Measurements from ENCODE around the gene RFTN2. TPM values are rescaled to one million over a fixed set of nuclear protein-coding genes. Genes with fewer than 3 reads are reported as not detected.

The RFTN2 gene
- total and polyA plus RNA-seq, 9 of the 15 experiments (the other 6 are each of a cell fraction or from before 2014, with no cell fraction given), result 0.01 to 0.11 (median 0.04) TPM; not detected in 6

- Histone ChIP-seq H3K4me2 (ENCODE audit: insufficient read depth, low read length) (no peak overlapping the region), H2AFZ (ENCODE audit: low read depth, low read length) (no peak overlapping the region), H3K4me3 (no peak overlapping the region), H3K27me3 (ENCODE audit: control insufficient read depth in 2 of 2, insufficient read depth in 2 of 2, low read length in 2 of 2) (no peaks in the 10 kb centered on the region), H3K4me1 (replicated peaks in 1 of 2; ENCODE audit: control insufficient read depth in 2 of 2, insufficient read depth in 2 of 2, low read length in 2 of 2) (no peaks in the 10 kb centered on the region), H3K27ac (ENCODE audit: extremely low read depth, low read depth, low read length) (no peak overlapping the region), H4K20me1 (replicated peaks; ENCODE audit: control insufficient read depth, insufficient read depth, low read length) (no peaks in the 10 kb centered on the region), H3K79me2 (ENCODE audit: control insufficient read depth, insufficient read depth, low read length) (no peaks in the 10 kb centered on the region), H3K36me3 (ENCODE audit: control insufficient read depth, insufficient read depth, low read length) (peaks cover 2% of the 10 kb centered on the region; the same call in 1 of the 3 replicates), H3K9me1 (ENCODE audit: control insufficient read depth, insufficient read depth, low read length) (no peaks in the 10 kb centered on the region), H3K9ac (ENCODE audit: insufficient read depth in 1 of 2, low read depth in 2 of 2, low read length in 2 of 2) (no peak overlapping the region), H3K9me3 (replicated peaks; ENCODE audit: control insufficient read depth, insufficient read depth, low read depth, low read length) (no peaks in the 10 kb centered on the region)
- intact Hi-C loops (cut with micrococcal nuclease) (no loop called here), in situ Hi-C loops (cut with MboI) (no loop called here)
- DNase-seq (ENCODE audit: extremely low read depth in 1 of 4, low spot score in 3 of 4), result no peak
- CTCF ChIA-PET (ENCODE audit: low intra/inter-chr PET ratio), result no interaction called here
- TF ChIP-seq FUS (optimal IDR thresholded peaks at IDR 0.05; ENCODE audit: low read depth, low read length) (no peak), POLR2A (conservative IDR thresholded peaks at IDR 0.05) (no peak), WHSC1 (IDR thresholded peaks at IDR 0.05; ENCODE audit: low read length) (no peak)
- no peak for ATAC-seq
- no peak for FAIRE-seq
- WGBS (ENCODE audit: insufficient coverage, low coverage, missing lambda C conversion rate), result 75% methylated on average over 3 of the region's 3 CpGs
- POLR2A ChIA-PET, result no interaction called here
- BruUV-seq (replicated peaks), result no TSS peak
Observed at GRCh38 chr2:197558393-197558792, 117.0 kb downstream of the RFTN2 start.

GRCh38 chr2:197556456-197556855, 118.9 kb downstream of the RFTN2 start:
- H3K27ac ChIP-seq (ENCODE audit: extremely low read depth, low read depth, low read length), result no peak overlapping the region
- BruUV-seq (replicated peaks), result no TSS peak
- H3K79me2 ChIP-seq (ENCODE audit: control insufficient read depth, insufficient read depth, low read length), result no peaks in the 10 kb centered on the region
- H3K36me3 ChIP-seq (ENCODE audit: control insufficient read depth, insufficient read depth, low read length), result peaks cover 11% of the 10 kb centered on the region; the same call in 2 of the 3 replicates
- H3K27me3 ChIP-seq (ENCODE audit: control insufficient read depth in 2 of 2, insufficient read depth in 2 of 2, low read length in 2 of 2), result no peaks in the 10 kb centered on the region
- H3K9me1 ChIP-seq (ENCODE audit: control insufficient read depth, insufficient read depth, low read length), result no peaks in the 10 kb centered on the region
- no peaks in the 10 kb centered on the region for H4K20me1 ChIP-seq (replicated peaks; ENCODE audit: control insufficient read depth, insufficient read depth, low read length)
- no peaks in the 10 kb centered on the region for H3K4me1 ChIP-seq (replicated peaks in 1 of 2; ENCODE audit: control insufficient read depth in 2 of 2, insufficient read depth in 2 of 2, low read length in 2 of 2)
- no peak overlapping the region for H3K4me2 ChIP-seq (ENCODE audit: insufficient read depth, low read length)
- no peak for DNase-seq (ENCODE audit: extremely low read depth in 1 of 4, low spot score in 3 of 4)
- in situ Hi-C loops (cut with MboI), result no loop called here
- WGBS (ENCODE audit: insufficient coverage, low coverage, missing lambda C conversion rate), result 67% methylated on average over 1 of the region's 1 CpG
- no peak for ATAC-seq
- POLR2A ChIA-PET, result no interaction called here
- no peaks in the 10 kb centered on the region for H3K9me3 ChIP-seq (replicated peaks; ENCODE audit: control insufficient read depth, insufficient read depth, low read depth, low read length)
- H2AFZ ChIP-seq (ENCODE audit: low read depth, low read length), result no peak overlapping the region
- intact Hi-C loops (cut with micrococcal nuclease), result no loop called here
- CTCF ChIA-PET (ENCODE audit: low intra/inter-chr PET ratio), result no interaction called here
- no peak for FAIRE-seq
- no peak overlapping the region for H3K4me3 ChIP-seq
- H3K9ac ChIP-seq (ENCODE audit: insufficient read depth in 1 of 2, low read depth in 2 of 2, low read length in 2 of 2), result no peak overlapping the region
- TF ChIP-seq RBM15 (IDR thresholded peaks at IDR 0.05; ENCODE audit: insufficient read depth, low read length) (no peak), ZNF609 (CRISPR knock-in tag; IDR thresholded peaks at IDR 0.05; ENCODE audit: borderline replicate concordance) (no peak), GATAD2A (IDR thresholded peaks at IDR 0.05) (no peak), RHOXF2B (CRISPR knock-in tag; conservative IDR thresholded peaks at IDR 0.05) (no peak), PYGO2 (tag; IDR thresholded peaks at IDR 0.05) (no peak), EP400 (IDR thresholded peaks at IDR 0.05) (no peak), ATF2 (CRISPR knock-in tag; IDR thresholded peaks at IDR 0.05) (no peak), ZC3H11A (IDR thresholded peaks at IDR 0.05; ENCODE audit: low read depth, low read length) (no peak), CEBPB (tag; IDR thresholded peaks at IDR 0.05) (0 out of 2 replicates have a peak, but pooled peaks have one; percentile 19)

Measured in K562 (cell line).